GDM1 (cell line): Measurements from ENCODE around the gene ACACB.

Experiments used
- DNase-seq: peaks from one replicate; lab custom pipeline; 2025; lab: John Stamatoyannopoulos, UW

Gene ACACB

DNA sequence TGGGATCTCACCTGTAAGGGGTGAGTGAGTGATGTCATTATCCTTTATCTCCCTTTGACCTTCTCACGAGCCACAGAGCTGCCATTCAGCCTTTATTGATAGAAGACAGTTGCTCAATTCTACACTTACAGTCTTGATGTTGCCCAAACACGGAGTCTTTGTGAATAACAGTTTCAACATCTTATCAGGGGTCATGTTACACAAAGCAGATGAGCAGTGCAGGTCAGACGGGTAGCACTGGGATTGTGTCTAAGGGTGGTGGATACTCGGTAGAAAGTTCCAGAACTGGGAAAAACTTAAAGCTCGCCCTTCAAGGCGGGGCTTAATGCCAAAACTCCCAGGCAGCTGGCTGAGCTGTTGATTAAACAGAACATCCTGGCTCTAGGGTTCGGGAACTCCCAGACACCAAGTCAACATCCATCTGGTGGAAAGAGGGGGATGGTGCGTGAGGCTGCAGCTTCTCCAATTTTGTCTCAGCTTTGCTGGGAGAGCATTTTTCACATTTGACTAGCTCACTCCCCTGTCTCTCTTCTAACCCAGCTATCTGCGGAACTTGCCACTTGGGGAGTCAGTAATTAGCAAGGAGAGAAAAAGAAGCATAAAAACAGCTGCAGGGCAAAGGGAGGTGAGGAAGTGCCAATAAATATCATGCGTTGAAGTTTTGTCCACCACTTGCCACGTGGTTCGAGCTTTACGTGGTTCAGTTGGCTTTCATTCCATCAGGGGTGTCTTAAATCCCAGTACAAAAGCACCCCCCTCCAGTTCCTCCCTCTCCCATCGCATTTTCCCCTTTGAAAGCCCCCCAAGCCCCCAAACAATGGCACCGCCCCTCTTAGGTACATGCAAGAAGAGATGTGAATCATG, 161.7 kb downstream of the ACACB start:
- DNase-seq: no peak

DNA sequence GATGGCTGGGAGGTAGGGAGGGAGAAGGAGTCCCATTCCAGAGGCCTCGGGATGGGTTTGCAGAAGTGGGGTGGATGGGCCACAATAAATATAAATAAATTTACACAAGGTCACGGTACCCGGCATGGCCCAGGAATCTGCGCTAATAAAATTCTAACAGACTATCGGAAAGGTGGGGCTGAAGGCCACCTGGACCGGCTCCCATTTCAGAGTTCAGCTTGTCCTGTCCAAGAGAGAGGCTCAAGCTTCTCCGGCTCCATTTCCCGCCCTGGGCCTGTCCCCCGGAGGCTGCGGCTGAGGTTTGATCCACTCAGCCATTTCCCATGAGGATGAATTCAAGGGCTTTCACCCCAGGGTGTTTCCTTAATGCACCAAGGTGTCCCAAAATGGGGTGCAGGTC, 162.5 kb downstream of the ACACB start:
- no peak for DNase-seq

- no peak for DNase-seq
These were observed 163.1 kb downstream of the ACACB start for GRCh38 chr12:109279525-109279924.

DNA sequence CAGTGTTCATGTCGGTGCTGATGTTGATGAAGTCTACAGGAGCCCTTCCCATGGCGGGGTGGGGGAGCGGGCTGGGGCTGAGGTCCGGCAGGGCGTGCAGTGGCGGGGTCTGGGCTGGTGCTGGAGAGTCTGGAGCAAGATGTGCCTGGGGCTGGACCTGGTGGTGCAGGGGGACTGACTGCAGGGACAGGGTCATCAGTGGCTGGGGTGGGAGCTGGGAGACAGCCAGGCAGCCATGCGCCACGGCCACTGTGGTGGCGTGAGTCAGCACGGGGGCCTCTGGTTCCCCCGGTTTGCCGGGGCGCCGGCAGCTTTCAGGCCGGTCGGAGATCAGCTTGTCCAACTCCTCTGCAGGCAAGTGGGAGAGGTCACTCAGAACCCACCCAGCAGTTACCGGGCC, 165.1 kb downstream of the ACACB start:
- DNase-seq: no peak

DNA sequence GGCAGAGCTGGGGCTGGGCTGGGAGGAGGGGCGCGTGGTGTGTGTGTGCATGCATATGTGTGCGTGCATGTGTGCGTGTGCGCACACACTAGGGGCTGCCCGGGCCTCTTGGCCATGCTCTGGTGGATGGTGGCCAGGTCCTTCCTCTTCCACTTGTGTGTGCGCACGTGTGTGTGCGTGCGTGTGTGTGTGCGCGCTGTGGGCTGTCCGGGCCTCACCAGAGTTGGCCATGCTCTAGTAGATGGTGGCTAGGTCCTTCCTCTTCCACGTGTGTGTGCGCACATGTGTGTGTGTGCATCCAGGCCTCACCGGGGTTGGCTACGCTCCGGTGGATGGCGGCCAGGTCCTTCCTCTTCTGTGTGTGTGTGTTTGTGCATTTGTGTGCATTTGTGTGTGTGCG, 168.0 kb downstream of the ACACB start:
- no peak for DNase-seq

DNA sequence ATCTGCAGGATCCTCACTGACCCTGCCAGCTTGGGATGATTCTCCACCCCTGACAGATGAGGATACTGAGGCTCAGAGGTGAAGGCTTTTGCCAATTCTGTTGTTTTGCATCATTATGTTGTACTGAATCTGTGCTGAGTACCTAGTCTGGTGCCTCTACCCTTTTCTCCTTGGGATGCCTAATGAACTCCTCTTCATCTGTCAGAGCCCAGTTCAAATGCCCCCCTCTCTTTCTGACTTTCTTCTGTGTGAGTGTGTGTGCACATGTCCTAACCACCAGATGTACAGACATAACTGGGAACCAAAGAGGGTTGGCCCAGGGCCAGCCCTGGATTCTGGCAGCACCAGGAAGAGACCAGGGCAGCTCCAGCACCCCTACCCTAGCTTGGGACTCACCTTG, 169.9 kb downstream of the ACACB start:
- no peak for DNase-seq

DNA sequence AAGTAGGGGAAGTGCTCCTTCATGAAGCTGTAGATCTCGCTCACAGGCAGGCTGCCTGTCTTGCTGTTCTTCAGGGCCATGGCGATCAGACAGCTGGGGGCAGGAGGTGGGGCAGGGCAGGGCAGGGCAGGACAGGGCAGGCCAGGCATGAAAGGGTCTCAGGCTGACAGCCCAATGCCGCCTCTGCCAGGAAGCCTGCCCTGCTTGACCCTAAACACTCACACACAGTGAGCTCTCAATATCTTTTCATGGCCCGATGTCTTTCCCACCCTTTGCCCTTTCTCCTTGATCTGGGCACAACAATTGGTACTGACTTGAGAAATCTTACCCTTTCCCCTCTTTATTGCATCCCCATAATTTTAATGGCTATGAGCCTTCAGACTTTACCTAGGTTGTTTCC, 170.3 kb downstream of the ACACB start:
- DNase-seq: no peak

- no peak for DNase-seq
These were observed 170.8 kb downstream of the ACACB start for GRCh38 chr12:109287181-109287580.

GRCh38 chr12:109287811-109288469, 171.6 kb downstream of the ACACB start:
- DNase-seq: no peak

DNA sequence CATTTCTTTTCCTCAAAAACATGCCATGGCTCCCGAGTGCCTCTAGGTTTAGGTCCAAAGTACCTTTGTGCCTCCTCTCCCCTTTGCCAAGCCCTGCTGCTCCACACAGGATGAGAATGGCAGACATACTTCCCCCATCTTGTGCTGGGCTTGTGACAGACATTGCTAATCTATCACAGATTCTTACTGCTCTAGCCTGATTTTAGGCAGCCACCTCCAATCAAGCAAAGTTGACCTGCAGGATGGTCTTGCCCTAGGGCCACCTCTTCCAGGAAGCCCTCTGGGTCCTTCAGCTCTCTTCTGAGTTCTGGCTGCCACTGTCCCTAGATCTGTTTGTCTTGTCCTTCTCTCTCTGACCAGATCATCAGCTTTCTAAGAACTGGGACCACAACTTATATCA, 172.2 kb downstream of the ACACB start:
- no peak for DNase-seq

GRCh38 chr12:109289004-109289403, 172.6 kb downstream of the ACACB start:
- DNase-seq: no peak

GRCh38 chr12:109289551-109289950, 173.2 kb downstream of the ACACB start:
- DNase-seq: no peak

DNA sequence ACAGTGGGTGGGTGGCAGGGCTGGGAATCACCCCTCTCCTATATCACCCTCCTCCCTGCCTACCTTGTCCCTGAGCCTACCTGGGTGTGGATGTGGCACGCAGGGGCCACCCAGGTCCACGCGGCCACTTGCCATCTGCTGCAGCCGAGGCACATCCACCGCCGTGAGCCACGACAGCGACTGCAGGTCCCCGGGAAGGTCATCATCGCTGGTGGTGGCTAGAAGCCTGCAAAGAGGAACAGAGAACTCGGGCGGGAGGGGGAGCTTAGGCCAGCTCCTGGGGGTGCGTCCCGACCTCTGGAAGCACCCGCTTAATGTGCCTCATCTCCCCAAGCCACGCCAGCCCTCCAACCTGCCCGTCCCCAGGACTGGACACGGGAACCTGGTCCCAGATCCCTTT, 173.7 kb downstream of the ACACB start:
- no peak for DNase-seq

GRCh38 chr12:109291117-109291516, 174.7 kb downstream of the ACACB start:
- DNase-seq: no peak

DNA sequence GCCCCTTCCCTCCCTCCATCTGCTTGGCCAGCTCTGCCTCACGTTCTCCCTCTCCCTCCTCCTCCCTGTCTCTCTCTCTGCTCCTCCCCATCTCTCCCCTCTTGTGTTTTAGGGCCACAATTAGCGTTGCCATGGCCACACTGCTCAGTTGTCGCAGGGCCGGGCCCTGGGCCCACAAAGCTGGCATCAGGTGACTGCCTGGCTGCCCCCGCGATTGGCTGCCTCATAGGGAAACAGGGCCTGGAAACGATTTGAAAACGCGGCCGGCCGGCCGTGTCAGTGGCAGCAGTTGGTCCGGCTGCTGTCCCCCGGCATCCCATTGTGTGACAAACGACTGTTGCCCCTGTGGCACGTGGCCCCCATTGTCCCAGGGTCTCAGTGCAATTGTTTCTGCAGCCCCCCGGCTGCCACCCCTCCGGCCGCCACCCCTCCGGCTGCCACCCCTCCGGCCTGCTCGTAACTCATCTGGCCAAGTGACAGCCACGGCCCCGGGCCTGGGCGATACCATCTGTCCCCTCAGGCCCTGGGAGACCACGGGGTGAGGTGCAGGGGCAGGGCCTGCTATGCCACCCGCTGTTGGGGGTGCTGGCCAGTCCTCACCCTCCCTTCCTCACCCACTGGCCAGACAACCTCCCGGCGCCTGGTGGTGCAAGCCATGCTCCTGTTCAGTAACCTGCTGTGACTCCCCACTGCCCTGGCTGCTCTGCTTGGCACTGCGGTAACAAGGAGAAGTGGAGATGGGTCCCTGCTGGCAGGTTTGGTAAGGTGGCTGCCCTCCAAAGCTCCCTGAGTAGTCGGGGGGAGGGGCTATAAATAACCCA, 175.3 kb downstream of the ACACB start:
- DNase-seq: no peak

DNA sequence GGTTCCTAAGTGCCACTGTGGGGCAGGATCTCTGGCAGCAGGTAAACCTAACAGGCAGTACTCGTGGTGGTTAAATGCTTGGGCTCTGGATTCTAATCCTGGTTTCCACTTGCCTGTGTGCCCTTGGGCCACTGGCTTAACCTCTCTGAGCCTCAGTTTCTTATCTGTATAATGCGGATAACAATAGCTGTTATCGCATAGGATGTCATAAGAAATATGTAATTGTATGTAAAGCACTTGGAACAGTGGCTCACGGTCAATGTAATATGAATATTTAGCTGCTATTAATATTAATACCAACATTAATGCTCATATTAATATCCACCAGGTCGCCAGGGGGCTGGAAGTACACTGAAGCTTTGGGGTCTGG, 175.9 kb downstream of the ACACB start:
- no peak for DNase-seq

DNA sequence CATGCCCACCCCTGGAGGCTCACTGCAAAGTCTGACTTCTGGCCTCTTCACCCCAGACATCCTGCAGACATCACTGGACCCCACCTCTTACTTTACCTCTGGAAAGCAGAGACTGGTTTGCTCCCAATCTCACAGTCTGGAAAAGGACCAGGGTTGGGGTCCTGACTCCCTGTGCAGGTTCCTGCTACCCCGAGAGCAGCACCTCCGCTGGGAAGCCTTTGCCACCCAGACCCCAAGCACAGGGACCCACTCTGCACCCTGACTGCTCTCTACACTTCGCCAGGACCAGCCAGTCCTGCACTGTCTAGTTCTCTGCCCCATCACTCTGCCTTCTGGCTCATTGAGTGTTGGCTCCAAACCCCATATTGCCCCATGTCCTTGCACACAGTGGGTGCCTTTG, 176.7 kb downstream of the ACACB start:
- no peak for DNase-seq

DNA sequence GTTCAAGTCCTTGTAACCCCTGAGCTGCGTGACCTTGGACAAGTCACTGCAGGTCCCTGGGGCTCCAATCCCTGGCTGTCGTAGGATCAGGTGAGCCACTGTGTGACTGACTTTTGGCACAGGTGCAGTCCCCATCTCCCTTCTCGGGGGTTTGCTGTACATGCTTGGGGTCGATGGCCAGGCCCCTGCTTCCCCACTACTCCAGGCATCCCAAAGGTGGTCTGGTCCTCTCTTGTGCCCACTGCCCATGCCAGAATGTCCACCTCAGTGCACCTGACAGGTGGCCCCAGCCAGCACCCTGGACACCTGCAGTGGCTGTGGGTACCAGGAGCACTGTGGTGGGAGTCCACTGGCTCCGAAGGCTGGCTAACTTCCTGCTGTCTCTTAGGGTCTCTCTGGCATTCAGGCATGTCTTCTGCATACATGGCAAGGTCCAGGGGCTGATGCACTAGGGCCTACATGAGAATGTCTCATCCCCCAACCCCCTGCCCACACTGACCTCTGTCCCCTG, 178.0 kb downstream of the ACACB start:
- no peak for DNase-seq

DNA sequence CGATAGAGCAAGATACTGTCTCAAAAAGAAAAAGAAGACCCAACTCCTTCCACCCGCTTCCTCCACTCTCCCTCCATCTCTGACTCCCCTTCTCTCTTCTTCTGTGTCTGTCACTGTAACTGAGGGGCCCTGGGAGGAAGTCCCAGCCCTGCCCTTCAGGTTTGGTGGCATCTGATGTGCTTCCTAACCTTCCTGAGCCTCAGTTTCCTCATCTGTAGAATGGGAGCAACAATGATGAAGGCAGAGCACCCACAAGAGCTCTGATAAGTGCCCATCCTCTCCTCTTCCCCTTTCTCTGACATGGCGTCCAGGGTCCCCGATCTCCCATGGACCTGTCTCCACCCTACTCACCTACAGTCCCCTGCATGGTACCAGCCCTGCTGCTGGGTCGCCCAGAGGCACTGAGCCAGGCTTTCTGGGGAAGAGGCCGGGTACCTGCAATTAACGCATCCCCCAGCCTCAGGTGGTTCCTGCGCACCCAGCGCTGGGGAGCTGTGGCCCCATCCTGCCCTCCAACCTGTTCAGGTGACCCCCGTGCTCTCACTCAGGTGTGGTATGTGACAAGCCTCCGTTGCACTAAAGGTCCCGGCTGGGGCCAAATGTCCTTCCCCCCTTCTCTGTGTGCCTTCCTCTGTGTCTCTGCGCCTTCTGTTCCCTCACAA, 179.5 kb downstream of the ACACB start:
- DNase-seq: no peak

- DNase-seq: no peak
These were observed 180.0 kb downstream of the ACACB start for GRCh38 chr12:109296431-109296830.

DNA sequence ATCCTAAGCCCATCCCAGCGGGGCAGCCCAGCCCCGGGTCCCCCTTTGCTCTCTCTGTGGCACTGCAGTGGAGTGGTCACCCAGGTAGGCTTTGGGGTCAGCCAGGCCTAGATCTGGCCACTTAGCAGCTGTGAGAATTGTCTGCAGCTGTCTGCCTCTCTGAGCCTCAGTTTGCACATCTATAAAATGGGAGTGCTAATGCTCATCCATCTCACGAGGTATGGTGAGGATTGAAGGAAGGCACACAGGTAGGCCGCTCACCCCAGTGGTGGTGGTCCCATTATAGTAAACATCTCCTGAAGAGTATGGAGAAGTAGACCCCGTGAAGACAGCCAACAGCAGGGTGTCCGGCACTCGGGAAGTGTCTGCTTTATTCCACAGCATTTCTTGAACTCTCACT, 183.5 kb downstream of the ACACB start:
- no peak for DNase-seq

GRCh38 chr12:109301643-109302168, 185.3 kb downstream of the ACACB start:
- DNase-seq: no peak
